Subcutaneous abdominal adipose tissue (tissue), 5 donors: ENCODE results near the gene CD5L.

Experiments
- H3K27ac ChIP-seq: one replicate; pipeline ENCODE4 v1.7.0; 2013; ENCODE audit warnings: low read depth, mild to moderate bottlenecking, inconsistent platforms, low read length, moderate library complexity
- H3K27me3 ChIP-seq, 5 donors: one replicate each; pipeline ENCODE4 v1.7.0; 2013; ENCODE audit warnings: low read length in 5 of 5, inconsistent platforms in 1 of 5; ENCODE audit not compliant: control insufficient read depth in 5 of 5, insufficient read depth in 4 of 5
- H3K36me3 ChIP-seq, 5 donors: one replicate each; pipeline ENCODE4 v1.7.0; 2013; ENCODE audit warnings: low read length in 5 of 5; ENCODE audit not compliant: control insufficient read depth in 5 of 5, insufficient read depth in 5 of 5
- H3K4me1 ChIP-seq, 5 donors: one replicate each; pipeline ENCODE4 v1.7.0; 2013; ENCODE audit warnings: low read length in 5 of 5, mild to moderate bottlenecking in 3 of 5, moderate library complexity in 1 of 5; ENCODE audit not compliant: control insufficient read depth in 5 of 5, insufficient read depth in 5 of 5
- H3K4me3 ChIP-seq, 5 donors: one replicate each; pipeline ENCODE4 v1.7.0; 2013; ENCODE audit warnings: low read length in 5 of 5, low read depth in 1 of 5
- H3K9ac ChIP-seq, 5 donors: one replicate each; pipeline ENCODE4 v1.7.0; 2013; ENCODE audit warnings: low read length in 5 of 5, mild to moderate bottlenecking in 4 of 5, moderate library complexity in 3 of 5
- H3K9me3 ChIP-seq, 5 donors: one replicate each; pipeline ENCODE4 v1.7.0; 2013; ENCODE audit warnings: low read length in 5 of 5; ENCODE audit not compliant: control insufficient read depth in 5 of 5
- donor health status: healthy.
- donor health status: healthy.
- donor health status: healthy.
- donor health status: healthy.
- donor health status: healthy.

Gene CD5L

DNA sequence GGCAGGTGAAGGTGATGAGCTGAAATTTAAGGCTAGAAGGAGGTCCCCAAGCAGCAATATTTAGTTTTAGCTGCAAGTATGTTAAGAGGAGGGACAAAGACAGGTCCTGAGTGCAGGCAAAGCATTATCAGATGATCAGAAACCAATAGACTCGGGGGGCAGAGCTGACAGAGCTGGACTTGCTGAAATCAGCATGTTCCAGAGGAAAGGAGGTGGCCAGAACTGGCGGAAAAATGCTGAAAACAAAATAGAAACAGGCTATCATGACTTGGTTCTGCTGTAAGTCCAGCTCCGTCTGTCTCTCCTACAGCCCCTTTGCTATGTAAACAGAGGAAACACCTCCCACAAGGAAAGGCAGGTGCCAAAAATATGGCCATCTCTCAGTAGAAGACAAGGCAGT is at the start of gene CD5L:
TSS of gene CD5L (minus strand) at position 101 of the 400 bp plus-strand sequence. CDS start 107 bp downstream, outside the sequence.
- no peak within 1 kb of the TSS for H3K27ac ChIP-seq
- no peak within 1 kb of the TSS for H3K4me3 ChIP-seq
- H3K36me3 ChIP-seq: no peaks in the 10 kb centered on the region
- no peaks in the 10 kb centered on the region for H3K9me3 ChIP-seq
- peaks cover 0 to 5% (median 0%) of the 10 kb centered on the region in 5 donors for H3K4me1 ChIP-seq
- no peaks in the 10 kb centered on the region for H3K27me3 ChIP-seq
- H3K9ac ChIP-seq: no peak within 1 kb of the TSS

DNA sequence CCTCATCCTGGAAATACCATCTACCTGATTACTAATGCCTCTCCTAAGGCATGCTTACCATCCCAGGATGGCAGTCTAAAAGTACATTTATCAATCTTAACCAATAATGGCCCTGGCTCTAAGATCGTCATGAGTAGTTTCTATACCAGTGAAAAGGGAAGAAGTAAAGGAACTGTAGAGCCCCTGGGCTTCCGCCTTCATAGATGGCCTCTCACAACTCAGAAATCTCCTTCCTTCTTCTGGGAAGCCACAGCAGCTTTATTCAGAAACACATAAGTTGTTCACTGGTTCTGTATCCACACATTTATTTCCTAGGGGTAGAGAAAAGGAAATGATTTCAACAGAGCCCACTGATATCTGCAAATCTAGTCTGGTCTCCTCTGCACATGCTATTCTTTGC is 41.0 kb upstream of the CD5L start:
- peaks cover 0 to 2% (median 0%) of the 10 kb centered on the region in 5 donors for H3K27me3 ChIP-seq
- no peaks in the 10 kb centered on the region for H3K9me3 ChIP-seq
- no peak overlapping the region for H3K27ac ChIP-seq
- H3K4me1 ChIP-seq: no peaks in the 10 kb centered on the region
- H3K9ac ChIP-seq: no peak overlapping the region
- no peak overlapping the region for H3K4me3 ChIP-seq
- no peaks in the 10 kb centered on the region for H3K36me3 ChIP-seq

DNA sequence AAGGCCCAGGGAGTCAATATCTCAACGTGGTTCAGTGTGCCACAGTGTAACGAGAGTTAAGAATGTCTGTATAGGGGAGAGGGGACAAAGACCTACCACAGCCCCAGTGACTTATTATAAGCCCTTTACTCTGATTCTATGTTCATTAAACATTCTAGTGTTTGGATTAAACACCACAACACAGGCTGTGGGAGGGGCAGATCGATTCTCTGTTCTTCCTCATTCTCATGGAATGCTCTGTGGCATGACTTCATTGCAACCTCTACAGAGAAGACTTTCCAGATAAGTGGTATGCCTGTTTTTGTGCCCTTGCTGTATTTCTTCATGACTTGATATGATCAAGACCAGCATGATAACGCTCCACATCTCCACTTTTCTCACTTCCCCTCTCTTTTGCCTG is 39.0 kb upstream of the CD5L start:
- no peak overlapping the region for H3K4me3 ChIP-seq
- H3K27me3 ChIP-seq: no peaks in the 10 kb centered on the region
- no peaks in the 10 kb centered on the region for H3K36me3 ChIP-seq
- no peaks in the 10 kb centered on the region for H3K4me1 ChIP-seq
- H3K9me3 ChIP-seq: no peaks in the 10 kb centered on the region
- no peak overlapping the region for H3K9ac ChIP-seq
- H3K27ac ChIP-seq: no peak overlapping the region

DNA sequence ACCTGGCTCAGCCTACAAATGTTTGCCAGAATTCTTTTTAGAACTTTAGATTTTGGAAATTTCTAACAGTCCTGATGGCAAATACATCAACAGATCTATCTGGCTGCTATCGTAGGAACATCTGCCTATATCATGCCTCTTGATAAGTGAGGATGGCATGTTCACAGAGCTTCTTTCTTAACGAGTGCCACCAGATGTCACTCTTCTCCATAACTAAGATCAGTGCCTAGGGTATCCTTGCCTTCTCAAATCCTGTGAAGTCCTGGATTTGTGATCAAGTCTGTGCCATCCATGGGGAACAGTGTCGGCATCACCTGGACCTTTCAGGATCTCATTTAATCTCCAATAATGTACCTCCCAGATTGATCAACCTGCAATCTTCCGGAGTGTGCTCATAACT is 36.5 kb upstream of the CD5L start:
- Histone ChIP-seq H3K4me1 (no peaks in the 10 kb centered on the region), H3K9me3 (no peaks in the 10 kb centered on the region), H3K9ac (no peak overlapping the region), H3K36me3 (no peaks in the 10 kb centered on the region), H3K27me3 (no peaks in the 10 kb centered on the region), H3K27ac (no peak overlapping the region), H3K4me3 (no peak overlapping the region)

DNA sequence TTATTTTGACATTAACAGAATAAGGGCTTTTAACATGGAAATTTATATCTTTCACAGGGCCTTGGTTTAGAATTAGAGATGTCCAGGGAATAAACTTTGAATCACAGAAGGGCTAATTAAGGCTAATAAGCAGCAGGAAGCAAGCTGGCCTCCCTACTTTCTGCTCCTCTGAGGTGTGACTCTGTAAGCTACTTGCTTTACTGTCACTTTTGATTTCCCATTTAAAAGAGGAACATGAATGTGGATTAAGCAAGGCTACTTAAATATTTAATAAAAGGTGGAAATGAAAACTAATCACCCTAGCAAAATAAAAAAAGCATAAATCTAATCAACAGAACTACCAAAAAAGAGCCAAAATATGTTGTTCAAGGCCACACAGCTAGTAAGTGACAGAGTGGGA is 28.9 kb upstream of the CD5L start:
- Histone ChIP-seq H3K9ac (no peak overlapping the region), H3K4me3 (no peak overlapping the region), H3K27ac (no peak overlapping the region), H3K36me3 (no peaks in the 10 kb centered on the region), H3K9me3 (no peaks in the 10 kb centered on the region), H3K4me1 (no peaks in the 10 kb centered on the region), H3K27me3 (peaks cover 0 to 4% (median 0%) of the 10 kb centered on the region in 5 donors)

DNA sequence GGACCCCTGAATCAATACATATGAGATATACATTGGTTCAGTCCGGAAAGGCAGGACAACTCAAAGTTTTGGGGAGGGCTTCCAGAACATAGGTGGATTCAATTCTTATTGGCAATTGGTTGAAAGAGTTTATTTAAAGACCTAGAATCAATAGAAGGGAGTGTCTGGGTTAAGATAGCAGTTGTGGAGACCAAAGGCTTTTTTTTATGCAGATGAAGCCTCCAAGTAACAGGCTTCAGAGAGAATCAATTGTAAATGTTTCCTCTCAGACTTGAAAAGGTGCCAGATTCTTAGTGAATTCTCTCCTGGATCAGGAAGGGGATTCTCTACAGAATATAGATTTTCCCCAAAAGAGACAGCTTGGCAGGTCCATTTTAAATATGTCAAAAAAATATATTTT is 27.0 kb upstream of the CD5L start:
- Histone ChIP-seq H3K4me3 (no peak overlapping the region), H3K4me1 (no peaks in the 10 kb centered on the region), H3K36me3 (no peaks in the 10 kb centered on the region), H3K9me3 (no peaks in the 10 kb centered on the region), H3K27me3 (peaks cover 0 to 4% (median 0%) of the 10 kb centered on the region in 5 donors), H3K9ac (no peak overlapping the region), H3K27ac (no peak overlapping the region)

DNA sequence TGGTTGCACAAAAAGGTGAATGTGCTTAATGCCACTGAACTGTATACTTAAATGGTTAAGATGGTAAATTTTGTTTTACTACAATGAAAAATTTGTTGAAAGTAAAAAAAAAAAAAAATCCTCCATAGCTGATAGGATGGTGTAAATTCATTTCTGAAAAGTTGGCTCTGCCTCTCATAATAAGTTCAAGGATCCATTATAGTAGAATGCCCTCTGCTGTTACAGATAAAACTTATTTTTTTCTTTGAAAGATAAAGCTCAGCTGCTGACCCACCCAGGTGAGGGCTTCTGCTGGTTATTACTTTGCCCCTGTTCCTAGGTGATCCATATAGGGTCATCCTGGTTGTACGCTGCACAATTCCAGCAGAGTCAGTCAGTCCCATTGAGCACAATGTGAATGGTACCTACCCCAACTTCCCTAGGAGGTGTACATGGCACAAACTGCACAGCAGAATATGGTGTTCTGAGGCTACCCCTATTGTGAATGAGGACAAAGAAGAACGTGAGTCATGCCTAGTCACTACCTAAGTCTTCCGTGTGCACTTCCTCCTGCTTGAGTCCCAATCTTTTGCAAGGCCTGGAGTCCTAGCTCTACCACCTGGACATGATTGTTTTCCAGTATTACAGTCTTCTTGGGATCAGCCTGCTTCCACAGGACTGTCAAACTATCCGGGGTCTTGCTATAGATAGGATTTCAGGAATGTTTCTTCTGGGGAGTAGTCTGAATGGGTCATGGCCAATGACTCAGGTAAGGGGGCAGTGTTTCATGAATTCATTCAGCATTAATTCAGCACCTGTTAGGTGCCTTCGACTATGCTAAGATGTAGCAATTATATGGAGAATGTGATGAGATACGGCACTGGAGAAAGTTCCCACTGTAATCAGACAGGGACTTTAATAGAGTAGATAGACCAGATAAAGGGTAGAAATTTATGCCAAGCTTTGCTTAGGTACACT is 20.8 kb upstream of the CD5L start:
- Histone ChIP-seq H3K4me3 (no peak overlapping the region), H3K9me3 (no peaks in the 10 kb centered on the region), H3K27me3 (peaks cover 0 to 4% (median 0%) of the 10 kb centered on the region in 5 donors), H3K27ac (no peak overlapping the region), H3K4me1 (no peaks in the 10 kb centered on the region), H3K36me3 (no peaks in the 10 kb centered on the region), H3K9ac (no peak overlapping the region)

DNA sequence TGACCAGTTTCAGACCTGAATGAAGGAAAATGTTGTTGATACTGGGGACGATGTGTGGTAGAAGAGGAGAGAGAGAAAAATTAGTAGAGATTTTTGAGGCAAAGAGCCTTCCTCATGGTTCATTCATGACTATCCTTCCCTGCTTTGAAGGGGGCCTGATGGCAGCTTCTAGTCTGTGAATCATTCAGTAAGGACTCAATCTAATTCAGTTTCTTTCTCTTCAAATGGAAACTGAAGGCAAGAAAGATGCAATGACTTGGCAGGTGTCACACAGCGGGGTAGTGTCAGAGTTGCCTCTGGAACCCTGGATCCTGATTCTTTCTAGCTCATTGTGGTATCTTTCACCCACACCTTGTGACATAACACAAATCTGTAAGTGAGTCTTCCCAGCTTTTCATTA is 14.9 kb upstream of the CD5L start:
- no peak overlapping the region for H3K27ac ChIP-seq
- no peaks in the 10 kb centered on the region for H3K9me3 ChIP-seq
- H3K4me1 ChIP-seq: no peaks in the 10 kb centered on the region
- no peak overlapping the region for H3K9ac ChIP-seq
- no peak overlapping the region for H3K4me3 ChIP-seq
- H3K27me3 ChIP-seq: no peaks in the 10 kb centered on the region
- H3K36me3 ChIP-seq: no peaks in the 10 kb centered on the region

DNA sequence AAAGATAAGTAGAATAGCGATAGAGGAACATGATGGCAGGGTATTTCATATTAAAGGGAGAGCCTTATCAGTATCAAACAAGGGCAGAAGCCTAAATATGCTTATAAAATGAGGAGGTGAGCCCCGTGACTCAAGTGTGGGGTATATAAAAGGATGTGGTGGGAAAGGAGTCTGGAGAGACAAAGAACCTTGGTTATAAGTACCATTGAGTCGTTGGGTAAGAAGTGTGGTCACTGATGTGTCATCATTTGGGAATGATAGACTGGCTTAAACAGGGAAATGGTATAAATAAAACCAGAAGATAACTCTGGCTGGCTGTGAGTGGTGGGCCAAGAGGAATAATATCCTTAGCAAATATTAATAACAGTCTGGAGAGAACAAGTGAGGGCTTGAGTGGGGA is 10.9 kb upstream of the CD5L start:
- H3K36me3 ChIP-seq: no peaks in the 10 kb centered on the region
- H3K9ac ChIP-seq: no peak overlapping the region
- H3K4me1 ChIP-seq: no peaks in the 10 kb centered on the region
- no peaks in the 10 kb centered on the region for H3K9me3 ChIP-seq
- H3K27ac ChIP-seq: no peak overlapping the region
- no peaks in the 10 kb centered on the region for H3K27me3 ChIP-seq
- H3K4me3 ChIP-seq: no peak overlapping the region

DNA sequence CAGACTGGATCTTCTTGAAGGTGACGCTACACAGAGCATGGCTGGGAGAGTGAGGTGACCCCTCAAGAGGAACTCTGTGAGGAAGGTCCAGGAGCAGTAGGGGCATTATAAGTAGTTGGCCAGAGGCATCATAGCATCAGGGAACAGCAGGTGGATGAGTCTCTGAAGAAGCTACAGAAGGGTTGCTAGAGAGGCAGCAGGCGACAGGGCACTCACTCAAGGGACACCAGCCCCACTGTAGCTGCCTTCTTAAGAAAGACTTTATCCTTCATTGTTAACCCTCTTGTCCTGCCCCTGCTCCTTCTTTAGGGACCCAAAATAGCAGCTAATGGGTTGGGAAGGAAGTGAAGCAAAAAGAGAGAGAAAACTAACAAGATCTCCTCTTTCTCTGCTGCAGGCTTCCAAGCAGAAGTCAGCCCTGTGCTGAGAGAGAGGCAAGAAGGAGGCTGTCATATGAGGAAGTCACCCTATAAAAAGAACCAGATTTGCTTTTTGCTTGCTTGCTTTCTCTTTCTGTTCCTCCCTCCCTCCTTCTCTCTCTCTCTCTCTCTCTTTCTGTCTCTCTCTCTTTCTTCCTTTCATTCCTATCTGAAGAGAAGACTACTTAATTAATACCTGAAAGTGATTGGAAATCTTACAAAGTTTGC is 7.7 kb upstream of the CD5L start:
- peak overlapping the region in 1 of 5 donors; percentile 13 for H3K4me3 ChIP-seq
- no peak overlapping the region for H3K27ac ChIP-seq
- H3K36me3 ChIP-seq: no peaks in the 10 kb centered on the region
- H3K4me1 ChIP-seq: no peaks in the 10 kb centered on the region
- no peak overlapping the region for H3K9ac ChIP-seq
- no peaks in the 10 kb centered on the region for H3K9me3 ChIP-seq
- H3K27me3 ChIP-seq: no peaks in the 10 kb centered on the region
